ENCODE data around the gene ADAMTSL2.

GRCh38 chr9:133582501-133583045 lies 48.1 kb downstream of the ADAMTSL2 start:
- TF ChIP-seq EZH2 (IDR thresholded peaks at IDR 0.05; ENCODE audit: low read length) (no peak), CTCF (optimal IDR thresholded peaks at IDR 0.05 in 1 of 3, IDR thresholded peaks at IDR 0.05 in 1 of 3, conservative IDR thresholded peaks at IDR 0.05 in 1 of 3; ENCODE audit: extremely low read depth in 1 of 3, insufficient read depth in 2 of 3, low read length in 3 of 3) (no peak)
